GM12801 (cell line): Measurements from ENCODE around the gene LRRK1.

Experiments
- TF ChIP-seq, protein P1 (sequence below): IDR thresholded peaks from one replicate; pipeline ENCODE4 v1.5.1; 2011; ENCODE audit warnings: control low read depth; ENCODE audit not compliant: insufficient read length; ENCODE audit errors: extremely low read depth

The LRRK1 gene

DNA sequence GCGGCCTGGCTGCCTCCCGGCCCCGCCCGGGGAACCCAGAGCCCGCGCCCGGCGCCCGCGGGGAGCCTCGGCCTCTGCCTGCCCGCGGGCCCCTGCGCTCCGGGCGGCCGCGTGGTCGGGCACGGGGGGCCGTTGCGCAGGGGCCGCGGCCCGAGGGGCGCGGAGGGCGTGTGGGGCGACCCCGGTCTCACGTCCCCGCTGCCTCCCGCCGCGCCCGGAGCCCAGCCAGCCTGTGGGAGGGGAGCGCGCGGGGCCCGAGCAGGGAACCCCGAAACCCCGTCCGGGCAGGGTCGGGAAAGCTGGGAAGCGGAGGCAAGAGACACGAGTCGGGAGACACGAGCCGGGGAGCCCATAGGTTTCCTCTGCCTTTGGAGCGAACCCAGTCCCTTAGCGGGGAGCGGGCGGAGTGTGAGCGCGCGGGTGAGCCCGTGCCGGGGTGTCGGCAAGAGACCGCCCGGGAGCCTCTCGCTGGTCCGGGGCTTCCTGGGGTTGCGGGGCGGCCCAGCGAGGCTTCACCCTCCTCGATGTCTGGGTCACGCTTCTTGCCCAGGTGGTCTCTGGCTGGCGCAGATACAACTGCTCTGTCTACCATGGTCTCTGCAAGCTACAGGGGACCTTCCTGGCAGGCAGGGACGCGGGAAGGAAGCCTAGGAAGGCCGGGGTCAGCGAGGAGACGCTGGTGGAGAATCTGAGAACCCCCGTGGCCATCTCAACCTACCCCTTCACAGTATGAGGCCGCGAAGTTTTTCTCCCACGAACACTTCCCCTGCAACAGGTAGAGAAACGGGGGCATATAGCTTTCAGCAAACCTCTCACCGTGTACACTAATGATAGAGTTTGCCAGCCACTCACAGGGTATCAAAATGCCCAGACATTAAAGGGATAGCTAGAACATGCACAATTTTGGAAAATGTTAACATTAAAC, 586 bp downstream of the LRRK1 start:
- TF ChIP-seq, protein P1, sequence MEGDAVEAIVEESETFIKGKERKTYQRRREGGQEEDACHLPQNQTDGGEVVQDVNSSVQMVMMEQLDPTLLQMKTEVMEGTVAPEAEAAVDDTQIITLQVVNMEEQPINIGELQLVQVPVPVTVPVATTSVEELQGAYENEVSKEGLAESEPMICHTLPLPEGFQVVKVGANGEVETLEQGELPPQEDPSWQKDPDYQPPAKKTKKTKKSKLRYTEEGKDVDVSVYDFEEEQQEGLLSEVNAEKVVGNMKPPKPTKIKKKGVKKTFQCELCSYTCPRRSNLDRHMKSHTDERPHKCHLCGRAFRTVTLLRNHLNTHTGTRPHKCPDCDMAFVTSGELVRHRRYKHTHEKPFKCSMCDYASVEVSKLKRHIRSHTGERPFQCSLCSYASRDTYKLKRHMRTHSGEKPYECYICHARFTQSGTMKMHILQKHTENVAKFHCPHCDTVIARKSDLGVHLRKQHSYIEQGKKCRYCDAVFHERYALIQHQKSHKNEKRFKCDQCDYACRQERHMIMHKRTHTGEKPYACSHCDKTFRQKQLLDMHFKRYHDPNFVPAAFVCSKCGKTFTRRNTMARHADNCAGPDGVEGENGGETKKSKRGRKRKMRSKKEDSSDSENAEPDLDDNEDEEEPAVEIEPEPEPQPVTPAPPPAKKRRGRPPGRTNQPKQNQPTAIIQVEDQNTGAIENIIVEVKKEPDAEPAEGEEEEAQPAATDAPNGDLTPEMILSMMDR: no peak

DNA sequence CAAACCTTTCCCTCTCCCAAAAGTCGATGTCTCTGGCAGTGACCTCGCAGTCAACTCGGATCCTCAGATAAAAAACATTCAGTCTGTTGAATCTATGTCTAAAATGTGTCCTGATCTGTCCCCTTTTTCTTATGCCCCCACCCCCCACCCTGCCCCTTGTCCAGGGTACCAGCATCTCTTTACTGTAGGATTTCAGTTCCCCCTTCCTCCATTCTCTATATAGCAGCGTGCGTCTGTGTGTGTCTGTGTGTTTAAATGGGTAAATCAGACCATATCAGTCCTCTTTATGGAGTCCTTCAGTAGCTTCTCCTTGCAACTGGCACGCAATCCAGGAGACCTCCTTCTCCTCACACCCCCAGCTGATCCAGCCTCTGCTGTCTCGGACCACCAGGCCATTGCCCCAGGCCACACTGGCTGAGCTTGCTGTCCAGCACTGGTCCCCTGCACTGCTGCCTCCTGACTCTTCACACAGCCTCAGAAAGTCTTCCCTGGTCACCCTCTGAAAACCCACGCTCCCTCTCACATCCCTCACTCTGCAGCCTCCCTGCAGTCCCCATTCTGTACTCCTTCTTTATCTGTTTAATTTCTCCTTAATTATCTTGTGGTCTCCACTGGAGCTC, 1.5 kb downstream of the LRRK1 start:
- TF ChIP-seq, protein P1: no peak

DNA sequence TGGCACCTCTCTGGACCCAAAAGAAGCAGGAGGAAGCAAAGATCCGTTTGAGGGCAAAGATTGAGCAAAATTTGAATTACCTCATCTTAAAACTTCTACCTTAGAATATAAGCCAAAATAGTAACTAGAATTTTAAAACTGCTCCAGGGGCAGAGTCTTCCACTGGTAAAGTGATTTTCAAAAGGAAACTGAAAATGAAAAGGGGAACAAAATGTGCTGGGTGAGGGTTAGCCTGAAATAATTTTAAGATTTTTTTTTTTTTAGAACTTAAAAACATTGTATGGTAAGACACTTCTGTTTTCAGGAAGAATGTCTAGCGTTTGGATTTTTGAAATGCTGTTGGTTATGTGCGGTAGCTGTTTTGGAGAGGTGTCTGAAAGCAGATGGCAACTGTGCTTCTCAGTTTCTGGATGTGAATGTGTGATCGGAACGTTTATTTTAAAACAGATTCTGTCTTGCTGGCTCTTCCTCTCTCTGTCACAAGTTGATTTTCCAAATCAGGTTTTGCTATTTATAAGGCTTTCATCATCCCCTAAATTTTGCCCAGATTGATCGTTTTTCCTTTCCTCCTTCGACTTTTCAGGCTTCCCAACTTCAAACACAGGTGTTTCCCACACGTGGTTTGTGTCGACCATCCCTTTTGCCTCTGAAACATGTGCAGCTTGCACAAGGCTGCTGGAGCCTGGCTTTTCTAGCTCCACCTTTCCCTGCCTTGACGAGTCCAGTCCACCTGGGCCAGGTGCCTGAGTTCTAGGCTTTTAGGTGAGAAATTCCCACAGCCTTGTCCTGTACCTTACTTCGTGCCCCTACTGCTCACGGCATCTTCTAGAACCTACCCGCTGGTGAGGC, 3.3 kb downstream of the LRRK1 start:
- TF ChIP-seq, protein P1: no peak

DNA sequence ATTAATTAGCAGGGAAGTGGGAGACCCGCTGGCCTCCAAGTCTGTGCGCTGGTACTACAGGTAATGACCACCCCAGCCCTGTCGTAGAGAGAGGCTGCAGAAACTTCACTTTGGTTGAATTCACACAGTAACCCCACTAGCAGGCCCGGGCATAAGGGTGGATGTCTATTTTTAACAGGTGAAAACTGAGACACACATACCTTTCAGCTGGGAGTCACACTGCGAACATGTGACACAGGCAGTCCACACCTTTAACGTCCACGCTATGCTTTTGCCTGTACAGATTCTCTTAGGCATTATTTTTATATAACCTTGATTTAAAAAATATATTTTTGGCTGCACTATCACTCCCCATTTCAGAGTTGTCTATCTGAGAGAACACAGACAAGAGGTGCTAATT, 3.9 kb downstream of the LRRK1 start:
- TF ChIP-seq, protein P1: no peak

DNA sequence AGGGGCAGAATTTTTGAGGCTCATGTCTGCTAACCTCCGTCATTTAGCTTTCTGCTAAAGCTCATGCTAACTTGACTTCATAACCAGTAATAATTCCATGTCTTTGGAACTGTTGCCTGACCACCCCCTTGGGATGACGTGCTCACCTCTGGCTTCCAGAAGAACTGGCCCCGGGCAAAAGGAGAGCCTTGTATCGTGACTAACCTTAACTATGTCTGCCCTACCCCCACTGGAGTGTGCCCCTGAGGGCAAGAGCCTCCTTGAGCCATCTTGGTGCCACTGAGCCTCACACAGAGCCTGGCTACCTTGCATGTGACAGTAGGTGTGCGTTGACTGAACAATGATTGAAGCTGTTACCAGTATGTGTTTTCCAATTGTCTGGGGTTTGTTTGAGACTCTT, 4.7 kb downstream of the LRRK1 start:
- TF ChIP-seq, protein P1: no peak

DNA sequence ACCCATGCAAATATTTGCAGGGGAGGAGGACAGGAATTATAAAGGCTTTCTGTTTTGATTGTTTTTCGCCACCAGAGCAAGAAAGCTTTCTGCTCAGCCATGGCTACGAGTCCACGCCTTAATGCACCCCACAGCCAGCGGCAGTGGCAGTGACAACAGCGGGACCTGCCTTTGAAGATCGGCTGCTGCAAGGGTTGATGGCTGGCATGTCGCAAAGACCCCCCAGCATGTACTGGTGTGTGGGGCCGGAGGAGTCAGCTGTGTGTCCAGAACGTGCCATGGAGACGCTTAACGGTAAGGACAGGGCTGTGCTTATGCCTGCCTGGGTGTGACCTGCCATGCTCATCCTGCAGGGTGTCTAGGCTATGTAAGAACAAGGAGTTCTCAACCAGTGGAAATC, 5.3 kb downstream of the LRRK1 start:
- TF ChIP-seq, protein P1: no peak

DNA sequence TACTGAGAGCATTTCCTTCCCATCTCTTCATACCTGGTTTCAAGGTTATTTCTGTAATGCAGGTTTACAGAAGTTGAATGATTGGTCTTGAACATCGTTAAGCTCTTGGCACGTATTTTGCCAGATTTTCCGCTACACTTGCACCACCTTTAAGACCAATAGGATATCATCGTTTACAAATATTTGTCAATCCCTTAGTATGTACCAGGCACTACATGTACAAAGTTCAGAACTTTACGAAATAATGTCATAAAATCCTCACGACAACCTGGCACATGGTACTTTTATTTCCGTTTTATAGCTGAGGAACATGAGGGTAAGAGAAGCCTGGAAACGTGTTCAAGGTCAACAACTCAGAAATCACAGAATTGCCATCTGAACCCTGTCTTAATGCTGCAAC, 6.3 kb downstream of the LRRK1 start:
- TF ChIP-seq, protein P1: no peak
